Transverse colon (tissue), 4 donors: Measurements from ENCODE around the gene KLK5. TPM values are rescaled to one million over a fixed set of nuclear protein-coding genes. Genes with fewer than 3 reads are reported as not detected.

ENCODE experiments used
- DNase-seq: peaks from one replicate; pipeline ENCODE4 v3.0.0-alpha.2; 2019
- H3K27ac ChIP-seq, 4 donors: fragments of 200-600 bp; sonication (generic); 2 replicates each; pipeline ENCODE4 v1.5.1; 2016 to 2018; ENCODE audit warnings: inconsistent platforms in 4 of 4
- H3K27me3 ChIP-seq: fragments of 200-600 bp; sonication (generic); 2 replicates; pipeline ENCODE4 v1.5.1; 2017; ENCODE audit warnings: inconsistent platforms
- H3K36me3 ChIP-seq, 4 donors: fragments of 200-600 bp; sonication (generic); 2 replicates each; pipeline ENCODE4 v1.5.1; 2017 to 2019; ENCODE audit warnings: inconsistent platforms in 4 of 4
- H3K4me1 ChIP-seq, 4 donors: fragments of 200-600 bp; sonication (generic); 2 replicates each; pipeline ENCODE4 v1.5.1; 2017 to 2020; ENCODE audit warnings: inconsistent platforms in 4 of 4
- H3K4me3 ChIP-seq, 4 donors: fragments of 200-600 bp; sonication (generic); 1 replicate in 1 of 4; 2 replicates in 3 of 4; pipeline versions ENCODE4 v1.5.1 to v1.6.1; 2017 to 2019; ENCODE audit warnings: inconsistent platforms in 4 of 4
- H3K9me3 ChIP-seq, 2 donors: fragments of 200-600 bp; sonication (generic); 2 replicates each; pipeline ENCODE4 v1.5.1; 2017 to 2019; ENCODE audit warnings: inconsistent platforms in 2 of 2
- CTCF ChIP-seq, 5 experiments: fragments of 200-600 bp in 3 of 5; fragments of 450-650 bp in 2 of 5; sonication (generic) in 3 of 5; IDR thresholded peaks; 1 replicate in 2 of 5; 2 replicates in 3 of 5; pipeline ENCODE4 v1.5.1; 2016 to 2017; ENCODE audit warnings: antibody characterized with exemption in 5 of 5, inconsistent platforms in 3 of 5, mild to moderate bottlenecking in 2 of 5, moderate library complexity in 1 of 5
- EP300 ChIP-seq: sonication (generic); formaldehyde crosslinking; IDR thresholded peaks from one replicate; pipeline ENCODE4 v1.6.1; 2017; ENCODE audit warnings: antibody characterized with exemption, low read depth
- POLR2A ChIP-seq: fragments of 450-650 bp; IDR thresholded peaks from one replicate; pipeline ENCODE4 v1.6.1; 2016; ENCODE audit warnings: antibody characterized with exemption, mild to moderate bottlenecking, moderate library complexity
- POLR2AphosphoS5 ChIP-seq, 3 donors: sonication (generic); formaldehyde crosslinking; IDR thresholded peaks; one replicate each; pipeline ENCODE4 v1.6.1; 2016; ENCODE audit warnings: antibody characterized with exemption in 3 of 3
- WGBS, 2 donors: methylation state at CpG; one replicate each; pipeline ENCODE4 v1.1.5; 2018; ENCODE audit warnings: low coverage in 1 of 2; 5-methylcytosine and 5-hydroxymethylcytosine counted together
- in situ Hi-C, 4 donors: fragments of 200-750 bp; cut with MboI; loops; one replicate each; pipeline versions ENCODE4 v1.15.0 to v1.15.1; 2017; ENCODE audit warnings: low sequenced_read_pairs in 3 of 4, low pct_ligation_motif_present in 1 of 4, low pct_unique_long_range_greater_than_20kb in 1 of 4
- intact Hi-C: fragments of 100-400 bp; cut with DNase I; formaldehyde crosslinking; loops from one replicate; pipeline ENCODE4 v1.15.1; 2023; ENCODE audit warnings: low total_unique reads
- total RNA-seq, 4 donors: library from RNA; depleted of rRNA; stranded (reverse); fragments of >200 nt; gene quantifications; one replicate each; pipeline ENCODE4 v1.1.0, GENCODE V29; 2016

The KLK5 gene
- total RNA-seq, 4 donors from 2014 or later = not detected

- in situ Hi-C loops (no loop called here), intact Hi-C loops (no loop called here)
- Histone ChIP-seq H3K9me3 (no peaks in the 10 kb centered on the region), H3K27me3 (peaks cover 44% of the 10 kb centered on the region), H3K4me3 (no peak within 1 kb of the TSS), H3K36me3 (no peaks in the 10 kb centered on the region), H3K27ac (no peak within 1 kb of the TSS), H3K4me1 (no peaks in the 10 kb centered on the region)
- 74% methylated on average over 15 of the region's 19 CpGs; no CpG with 5 or more reads in 1 of the 2 donors for WGBS, 2 donors
- TF ChIP-seq EP300 (no peak), POLR2AphosphoS5 (IDR thresholded peaks at IDR 0.05) (no peak), CTCF (IDR thresholded peaks at IDR 0.05) (no peak), POLR2A (no peak)
- DNase-seq = no peak
These were observed 16.5 kb upstream of the KLK5 start, which contains the start of gene KLK6 for GRCh38 chr19:50969413-50969760. TSS of gene KLK6 (minus strand) at chr19:50969591. CDS start at chr19:50968104, 1,487 bp downstream.

- Histone ChIP-seq H3K27ac (no peak overlapping the region), H3K4me1 (no peaks in the 10 kb centered on the region), H3K36me3 (no peaks in the 10 kb centered on the region), H3K4me3 (no peak overlapping the region), H3K9me3 (no peaks in the 10 kb centered on the region), H3K27me3 (peaks cover 40% of the 10 kb centered on the region)
- in situ Hi-C loops (no loop called here), intact Hi-C loops (no loop called here)
- no peak for TF ChIP-seq CTCF (IDR thresholded peaks at IDR 0.05)
- TF ChIP-seq POLR2AphosphoS5 (IDR thresholded peaks at IDR 0.05) = no peak
- no peak for TF ChIP-seq EP300
- TF ChIP-seq POLR2A = no peak
- WGBS, 2 donors = 36% methylated on average over 7 of the region's 7 CpGs; no CpG with 5 or more reads in 1 of the 2 donors
- no peak for DNase-seq
These were observed 16.0 kb upstream of the KLK5 start for GRCh38 chr19:50968716-50969412.

- no peaks in the 10 kb centered on the region for H3K9me3 ChIP-seq
- in situ Hi-C loops (no loop called here), intact Hi-C loops (no loop called here)
- H3K27me3 ChIP-seq = peaks cover 40% of the 10 kb centered on the region
- H3K4me3 ChIP-seq = no peak overlapping the region
- WGBS, 2 donors = 41 to 46% methylated on average over 5 to 20 of the region's 20 CpGs
- DNase-seq = no peak
- no peak overlapping the region for H3K27ac ChIP-seq
- no peak for TF ChIP-seq EP300
- TF ChIP-seq CTCF (IDR thresholded peaks at IDR 0.05) = no peak
- TF ChIP-seq POLR2AphosphoS5 (IDR thresholded peaks at IDR 0.05) = no peak
- TF ChIP-seq POLR2A = no peak
- no peaks in the 10 kb centered on the region for H3K4me1 ChIP-seq
- H3K36me3 ChIP-seq = no peaks in the 10 kb centered on the region
These were observed 15.3 kb upstream of the KLK5 start for GRCh38 chr19:50967929-50968715.

GRCh38 chr19:50964266-50964665 is 11.4 kb upstream of the KLK5 start:
- Histone ChIP-seq H3K4me3 (no peak overlapping the region), H3K9me3 (no peaks in the 10 kb centered on the region), H3K27me3 (peaks cover 23% of the 10 kb centered on the region), H3K4me1 (no peaks in the 10 kb centered on the region), H3K36me3 (no peaks in the 10 kb centered on the region), H3K27ac (no peak overlapping the region)
- in situ Hi-C loops (no loop called here), intact Hi-C loops (no loop called here)
- no peak for DNase-seq
- TF ChIP-seq POLR2A (no peak), EP300 (no peak), POLR2AphosphoS5 (IDR thresholded peaks at IDR 0.05) (no peak), CTCF (IDR thresholded peaks at IDR 0.05) (no peak)
- WGBS, 2 donors = 33 to 64% methylated on average over 3 of the region's 3 CpGs
